ENCODE measurements around the gene TLE3.

The TLE3 gene

DNA sequence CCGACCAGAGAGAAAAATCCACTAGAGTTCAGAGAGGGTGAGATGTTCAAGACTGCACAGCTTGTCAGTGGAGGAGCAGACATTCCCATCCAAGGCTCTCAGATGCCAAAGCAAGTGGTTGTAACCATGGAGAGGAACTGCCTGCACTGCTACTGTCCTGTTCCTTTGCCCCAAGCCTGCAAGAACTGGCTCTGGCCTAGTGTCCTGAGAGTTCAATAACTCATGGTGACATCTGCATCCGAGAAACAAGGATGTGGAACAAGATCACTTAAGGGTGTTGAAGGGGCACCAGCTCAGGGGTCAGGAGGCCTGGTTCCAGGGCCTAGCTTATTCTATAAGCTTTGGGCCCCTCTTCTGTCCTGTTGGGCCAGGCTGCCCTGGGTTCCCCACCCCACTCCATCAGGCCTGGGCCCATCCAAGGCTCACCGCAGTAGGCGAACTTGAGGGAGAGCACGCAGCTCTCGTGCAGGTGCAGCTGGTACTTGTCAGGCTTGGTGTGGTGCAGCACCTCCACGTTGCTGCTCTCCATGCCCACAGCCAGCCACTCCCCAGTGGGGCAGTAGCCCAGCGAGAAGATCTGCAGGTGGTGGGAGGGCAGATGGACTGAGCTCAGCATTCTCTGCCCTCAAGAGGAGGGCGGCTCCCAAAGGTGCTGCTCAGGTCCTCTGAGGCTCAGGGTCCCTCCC lies 45.6 kb downstream of the TLE3 start:
- Histone ChIP-seq H3K9me2 (replicated peaks; ENCODE audit: insufficient read depth, low read length) (no peaks in the 10 kb centered on the region), H3K4me2 (ENCODE audit: low read depth, low read length, poor library complexity, severe bottlenecking) (no peak overlapping the region), H3K27me3 (ENCODE audit: low read length) (no peaks in the 10 kb centered on the region), H2AFZ (ENCODE audit: low read depth, low read length, severe bottlenecking) (no peak overlapping the region), H3K36me3 (ENCODE audit: low read length) (no peaks in the 10 kb centered on the region), H3K9ac (ENCODE audit: low read length) (no peak overlapping the region), H3K9me3 (ENCODE audit: insufficient read depth, low read length) (no peaks in the 10 kb centered on the region), H3K4me3 (ENCODE audit: insufficient read depth, low read length, poor library complexity, severe bottlenecking) (no peak overlapping the region), H4K20me1 (ENCODE audit: low read depth, low read length) (no peaks in the 10 kb centered on the region), H3K27ac (ENCODE audit: low read depth, low read length) (no peak overlapping the region), H3F3A (ENCODE audit: insufficient read depth) (no peaks in the 10 kb centered on the region), H3K79me2 (ENCODE audit: insufficient read depth, low read length) (no peaks in the 10 kb centered on the region)
- TF ChIP-seq CTCF (IDR thresholded peaks at IDR 0.05; ENCODE audit: insufficient read depth, low read length, poor library complexity, severe bottlenecking) (no peak), EZH2phosphoT487 (conservative IDR thresholded peaks at IDR 0.05; ENCODE audit: low read length) (no peak)

DNA sequence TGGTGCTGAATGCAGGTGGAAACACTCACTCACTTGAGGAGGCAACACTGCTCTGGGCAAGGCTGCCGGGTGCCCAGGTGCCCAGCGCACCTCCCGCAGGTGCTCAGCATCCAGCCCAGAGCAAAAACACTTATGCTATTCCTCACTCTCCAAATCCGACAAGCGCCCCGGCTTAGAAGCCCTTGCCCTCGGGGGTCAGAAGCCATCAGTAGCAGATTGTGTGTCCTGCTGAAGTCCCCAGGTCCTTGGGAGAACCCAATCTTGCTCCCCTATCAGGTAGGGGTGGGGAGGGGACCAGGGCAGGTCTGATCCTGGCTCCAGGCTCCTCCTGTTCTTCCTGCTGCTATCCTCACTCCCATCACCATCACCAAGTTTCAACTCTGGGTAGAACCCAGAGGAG lies 46.7 kb downstream of the TLE3 start:
- TF ChIP-seq CTCF (IDR thresholded peaks at IDR 0.05; ENCODE audit: insufficient read depth, low read length, poor library complexity, severe bottlenecking) (no peak), EZH2phosphoT487 (conservative IDR thresholded peaks at IDR 0.05; ENCODE audit: low read length) (no peak)
- H3K79me2 ChIP-seq (ENCODE audit: insufficient read depth, low read length), result no peaks in the 10 kb centered on the region
- no peak overlapping the region for H3K9ac ChIP-seq (ENCODE audit: low read length)
- no peak overlapping the region for H2AFZ ChIP-seq (ENCODE audit: low read depth, low read length, severe bottlenecking)
- H3K4me3 ChIP-seq (ENCODE audit: insufficient read depth, low read length, poor library complexity, severe bottlenecking), result no peak overlapping the region
- no peaks in the 10 kb centered on the region for H3K9me3 ChIP-seq (ENCODE audit: insufficient read depth, low read length)
- no peaks in the 10 kb centered on the region for H3K27me3 ChIP-seq (ENCODE audit: low read length)
- H3K27ac ChIP-seq (ENCODE audit: low read depth, low read length), result no peak overlapping the region
- no peaks in the 10 kb centered on the region for H3F3A ChIP-seq (ENCODE audit: insufficient read depth)
- no peak overlapping the region for H3K4me2 ChIP-seq (ENCODE audit: low read depth, low read length, poor library complexity, severe bottlenecking)
- no peaks in the 10 kb centered on the region for H4K20me1 ChIP-seq (ENCODE audit: low read depth, low read length)
- no peaks in the 10 kb centered on the region for H3K9me2 ChIP-seq (replicated peaks; ENCODE audit: insufficient read depth, low read length)
- no peaks in the 10 kb centered on the region for H3K36me3 ChIP-seq (ENCODE audit: low read length)

DNA sequence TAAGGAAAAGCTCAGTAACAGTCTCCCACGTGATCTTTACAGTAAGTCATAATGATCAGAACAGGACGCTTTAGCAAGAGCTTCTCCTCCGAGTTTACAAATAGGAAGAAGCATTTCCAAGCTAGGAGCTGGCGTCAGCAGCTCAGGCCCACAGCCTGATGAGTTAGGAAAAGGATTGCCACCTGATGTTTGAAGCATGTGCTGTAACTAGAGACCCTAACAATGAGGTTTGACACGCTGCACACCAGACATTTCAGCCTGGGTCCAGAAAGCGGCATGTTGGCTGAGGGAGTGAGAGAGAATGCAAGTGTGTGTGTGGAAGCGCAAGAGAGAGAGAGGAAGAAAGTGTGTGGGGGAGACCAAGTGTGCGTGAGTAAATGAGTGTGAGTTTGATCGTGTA lies 47.3 kb downstream of the TLE3 start:
- Histone ChIP-seq H3K4me2 (ENCODE audit: low read depth, low read length, poor library complexity, severe bottlenecking) (no peak overlapping the region), H3K36me3 (ENCODE audit: low read length) (no peaks in the 10 kb centered on the region)

More for the DNA sequence above, 47.3 kb downstream of the TLE3 start:
- Histone ChIP-seq H3K27me3 (ENCODE audit: low read length) (no peaks in the 10 kb centered on the region), H3K27ac (ENCODE audit: low read depth, low read length) (no peak overlapping the region), H3K4me3 (ENCODE audit: insufficient read depth, low read length, poor library complexity, severe bottlenecking) (no peak overlapping the region), H4K20me1 (ENCODE audit: low read depth, low read length) (no peaks in the 10 kb centered on the region), H3K9ac (ENCODE audit: low read length) (no peak overlapping the region), H3K9me2 (replicated peaks; ENCODE audit: insufficient read depth, low read length) (no peaks in the 10 kb centered on the region), H2AFZ (ENCODE audit: low read depth, low read length, severe bottlenecking) (no peak overlapping the region), H3K9me3 (ENCODE audit: insufficient read depth, low read length) (no peaks in the 10 kb centered on the region), H3K79me2 (ENCODE audit: insufficient read depth, low read length) (no peaks in the 10 kb centered on the region), H3F3A (ENCODE audit: insufficient read depth) (no peaks in the 10 kb centered on the region)
- TF ChIP-seq CTCF (IDR thresholded peaks at IDR 0.05; ENCODE audit: insufficient read depth, low read length, poor library complexity, severe bottlenecking) (no peak), EZH2phosphoT487 (conservative IDR thresholded peaks at IDR 0.05; ENCODE audit: low read length) (no peak)
